Measurements from ENCODE around the gene HEY2.

DNA sequence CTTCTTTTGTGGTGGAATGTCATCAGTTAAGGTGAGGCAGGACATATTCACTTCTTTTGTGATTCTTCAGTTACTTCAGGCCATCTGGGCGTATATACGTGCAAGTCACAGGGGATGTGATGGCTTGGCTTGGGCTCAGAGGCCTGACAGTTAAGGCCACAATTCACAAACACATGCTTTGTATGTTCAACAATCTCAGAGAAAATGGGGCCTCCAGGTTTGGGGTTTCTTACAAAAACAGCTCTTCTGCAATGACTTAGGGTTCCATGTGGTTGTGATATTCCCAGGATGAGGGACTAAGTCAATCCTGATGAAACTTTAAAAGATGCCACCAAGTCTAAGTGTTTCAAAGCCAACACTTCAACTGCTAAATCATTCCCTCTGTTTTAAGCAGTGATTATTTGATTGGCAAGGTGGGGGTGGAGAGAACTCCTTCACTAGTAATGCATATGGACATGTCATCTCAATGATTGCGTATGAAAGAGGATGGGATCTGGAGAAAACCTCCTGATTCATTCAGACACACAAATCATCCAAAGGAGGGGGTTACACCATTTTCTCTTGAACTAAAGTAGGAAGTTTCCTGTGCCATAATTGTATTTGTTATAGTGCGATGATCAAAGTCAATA lies 41.7 kb upstream of the HEY2 start:
- TF ChIP-seq POLR2A (IDR thresholded peaks at IDR 0.05) (no peak), CTCF (IDR thresholded peaks at IDR 0.05) (no peak), EP300 (IDR thresholded peaks at IDR 0.05) (no peak), POLR2AphosphoS5 (IDR thresholded peaks at IDR 0.05) (no peak)
